Effector memory CD8-positive, alpha-beta T cell (primary cell): ENCODE results near the gene WDR7.

ENCODE experiments used
- ATAC-seq: fragments of 150-1000 bp; cut with Tn5 transposase; replicated peaks from 2 replicates; pipeline ENCODE4 v1.10.0; 2021; ENCODE audit warnings: mild to moderate bottlenecking, moderate library complexity
- DNase-seq, 3 experiments: peaks; one replicate each; pipeline ENCODE4 v3.0.0; 2021
- H3K27ac Mint-ChIP-seq, 2 donors: one replicate each; pipeline ENCODE4 v1.8.0; 2022; ENCODE audit warnings: mild to moderate bottlenecking in 2 of 2, mixed read lengths in 2 of 2, moderate library complexity in 2 of 2
- H3K27me3 Mint-ChIP-seq, 2 donors: one replicate each; pipeline ENCODE4 v1.8.0; 2022; ENCODE audit warnings: mixed read lengths in 2 of 2
- H3K36me3 Mint-ChIP-seq: one replicate; pipeline ENCODE4 v1.8.0; 2022; ENCODE audit warnings: mild to moderate bottlenecking, moderate library complexity, mixed read lengths; ENCODE audit not compliant: insufficient read depth
- H3K4me1 Mint-ChIP-seq, 2 donors: one replicate each; pipeline ENCODE4 v1.8.0; 2022; ENCODE audit warnings: low read depth in 2 of 2, mixed read lengths in 2 of 2
- H3K4me3 Mint-ChIP-seq, 2 donors: one replicate each; pipeline ENCODE4 v1.8.0; 2022; ENCODE audit warnings: mild to moderate bottlenecking in 2 of 2, mixed read lengths in 2 of 2, moderate library complexity in 2 of 2
- H3K9me3 Mint-ChIP-seq, 2 donors: one replicate each; pipeline ENCODE4 v1.8.0; 2022; ENCODE audit warnings: mixed read lengths in 2 of 2

WDR7 gene

DNA sequence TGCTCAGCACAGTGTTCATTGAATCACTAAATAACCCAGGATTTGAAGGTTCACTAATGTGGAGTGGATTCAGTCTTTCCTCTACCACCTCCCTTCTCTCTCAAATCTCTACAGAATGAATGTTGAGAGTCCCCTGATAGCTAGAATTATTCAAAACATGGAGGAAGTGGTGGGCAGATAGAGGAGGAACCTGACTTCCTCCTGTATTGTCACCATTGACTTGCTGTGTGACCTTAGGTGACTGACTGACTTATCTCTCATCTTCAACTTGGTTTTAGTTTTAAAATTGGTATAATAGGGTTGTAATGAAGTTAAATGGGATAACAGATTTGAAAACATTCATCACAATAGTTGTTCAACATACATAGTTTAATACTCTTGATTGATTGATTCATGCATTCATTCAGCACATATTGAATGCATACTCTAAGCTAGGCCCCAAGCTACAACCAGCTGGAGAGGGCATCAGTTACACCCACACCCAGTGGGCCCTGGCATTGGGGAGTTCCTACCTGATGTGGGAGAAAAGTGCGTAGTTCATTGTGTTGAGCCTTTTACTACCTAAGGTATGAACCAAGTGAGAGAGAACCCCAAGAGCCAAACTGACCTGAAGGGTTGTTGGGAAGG, 96.0 kb downstream of the WDR7 start:
- peak overlapping the region; percentile 44 to 75 for H3K27ac Mint-ChIP-seq
- peak; percentile 29 for ATAC-seq
- H3K36me3 Mint-ChIP-seq, result no peaks in the 10 kb centered on the region
- H3K4me3 Mint-ChIP-seq, result no peak overlapping the region
- no peak for DNase-seq
- H3K9me3 Mint-ChIP-seq, result no peaks in the 10 kb centered on the region
- H3K27me3 Mint-ChIP-seq, result no peaks in the 10 kb centered on the region
- peaks cover 10 to 15% of the 10 kb centered on the region in 2 donors for H3K4me1 Mint-ChIP-seq

DNA sequence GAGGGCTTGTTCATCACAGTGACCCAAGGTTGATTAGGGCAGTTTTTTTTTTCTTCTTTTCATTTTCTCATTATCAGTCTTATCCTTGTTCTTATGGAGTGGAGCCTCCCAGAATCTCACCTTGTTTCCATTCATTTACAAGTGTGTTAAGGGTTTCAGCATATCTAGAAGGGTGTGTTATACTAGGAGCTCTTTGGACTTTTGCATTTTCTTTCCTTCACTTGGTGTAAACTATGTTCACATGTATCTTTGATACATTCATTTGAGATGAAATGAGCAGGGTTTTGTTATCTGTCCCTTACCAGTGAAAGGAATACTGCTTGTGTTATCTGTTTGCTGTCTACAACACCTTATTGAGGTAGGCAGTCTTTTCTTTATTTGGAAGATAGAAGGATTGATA, 96.7 kb downstream of the WDR7 start:
- Mint-ChIP-seq H3K4me3 (no peak overlapping the region), H3K36me3 (no peaks in the 10 kb centered on the region), H3K27me3 (no peaks in the 10 kb centered on the region), H3K9me3 (no peaks in the 10 kb centered on the region), H3K27ac (peak overlapping the region in 1 of 2 donors; percentile 44), H3K4me1 (peaks cover 10 to 15% of the 10 kb centered on the region in 2 donors)
- ATAC-seq (no peak), DNase-seq (no peak)

DNA sequence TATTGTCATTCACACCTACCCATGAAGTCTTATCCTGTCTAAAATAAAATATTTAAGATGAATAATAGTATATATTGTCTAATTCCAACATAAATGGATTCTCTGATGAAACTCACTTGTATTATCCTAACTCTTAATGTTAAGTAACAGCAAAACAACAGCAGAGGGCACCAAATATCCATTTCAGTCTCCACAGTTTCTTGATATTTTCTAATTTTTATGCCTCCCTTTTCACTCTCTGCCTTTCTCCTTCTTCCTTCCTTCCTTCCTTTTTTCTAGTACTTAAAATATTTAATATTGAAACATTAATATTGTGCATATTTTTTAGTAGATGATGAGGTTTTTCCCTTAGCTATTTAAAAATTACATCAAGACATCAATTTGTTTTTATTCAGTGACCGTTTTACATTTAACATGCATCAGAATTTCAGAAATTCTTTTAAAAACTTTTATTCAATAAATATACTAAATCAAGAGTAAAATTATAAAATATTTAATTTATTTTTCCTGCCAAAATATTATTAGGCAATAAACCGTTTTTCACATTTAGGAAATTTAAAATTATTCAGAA, 97.6 kb downstream of the WDR7 start:
- Mint-ChIP-seq H3K27ac (no peak overlapping the region), H3K4me1 (peaks cover 10 to 15% of the 10 kb centered on the region in 2 donors), H3K27me3 (no peaks in the 10 kb centered on the region), H3K4me3 (no peak overlapping the region), H3K36me3 (no peaks in the 10 kb centered on the region), H3K9me3 (no peaks in the 10 kb centered on the region)
- no peak for ATAC-seq
- no peak for DNase-seq

DNA sequence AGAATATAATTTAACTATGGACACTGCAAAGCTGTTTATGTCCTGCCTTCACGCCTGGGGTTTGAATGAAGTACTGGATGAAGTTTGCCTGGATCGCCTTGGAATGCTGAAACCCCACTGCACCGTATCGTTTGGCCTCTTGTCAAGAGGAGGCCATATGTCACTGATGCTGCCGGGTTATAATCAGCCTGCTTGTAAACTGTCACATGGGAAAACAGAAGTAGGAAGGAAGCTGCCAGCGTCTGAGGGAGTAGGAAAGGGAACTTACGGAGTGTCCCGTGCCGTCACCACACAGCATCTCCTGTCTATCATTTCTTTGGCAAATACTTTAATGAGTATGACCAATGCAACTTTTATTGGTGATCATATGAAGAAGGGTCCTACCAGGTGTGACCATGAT, 105.8 kb downstream of the WDR7 start:
- Mint-ChIP-seq H3K4me1 (no peaks in the 10 kb centered on the region), H3K9me3 (no peaks in the 10 kb centered on the region), H3K27ac (no peak overlapping the region), H3K4me3 (no peak overlapping the region), H3K27me3 (no peaks in the 10 kb centered on the region), H3K36me3 (peaks cover 6% of the 10 kb centered on the region)
- DNase-seq, result no peak
- ATAC-seq, result no peak

DNA sequence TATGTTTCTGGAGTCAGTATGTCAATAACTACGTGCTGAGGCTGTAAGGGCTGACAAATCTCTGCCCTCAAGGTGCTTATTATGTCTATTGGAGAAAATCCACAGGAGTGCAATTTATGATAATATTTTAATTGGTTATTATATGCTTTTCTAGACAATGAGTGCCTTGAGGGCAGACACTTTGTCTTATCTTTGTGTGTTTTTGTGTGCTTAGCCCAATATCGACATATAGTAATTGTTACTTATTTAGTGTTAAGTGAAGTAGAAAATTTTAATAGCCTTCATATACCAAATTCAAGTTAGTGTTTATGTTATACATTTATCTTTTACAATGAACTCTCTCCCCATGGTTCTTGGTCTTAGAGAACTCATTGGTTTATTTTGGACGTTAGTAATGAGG, 118.9 kb downstream of the WDR7 start:
- H3K4me3 Mint-ChIP-seq, result no peak overlapping the region
- H3K9me3 Mint-ChIP-seq, result no peaks in the 10 kb centered on the region
- peaks cover 6% of the 10 kb centered on the region for H3K36me3 Mint-ChIP-seq
- no peaks in the 10 kb centered on the region for H3K27me3 Mint-ChIP-seq
- H3K27ac Mint-ChIP-seq, result no peak overlapping the region
- peaks cover 5% of the 10 kb centered on the region in 2 donors for H3K4me1 Mint-ChIP-seq
- ATAC-seq (no peak), DNase-seq (no peak)

DNA sequence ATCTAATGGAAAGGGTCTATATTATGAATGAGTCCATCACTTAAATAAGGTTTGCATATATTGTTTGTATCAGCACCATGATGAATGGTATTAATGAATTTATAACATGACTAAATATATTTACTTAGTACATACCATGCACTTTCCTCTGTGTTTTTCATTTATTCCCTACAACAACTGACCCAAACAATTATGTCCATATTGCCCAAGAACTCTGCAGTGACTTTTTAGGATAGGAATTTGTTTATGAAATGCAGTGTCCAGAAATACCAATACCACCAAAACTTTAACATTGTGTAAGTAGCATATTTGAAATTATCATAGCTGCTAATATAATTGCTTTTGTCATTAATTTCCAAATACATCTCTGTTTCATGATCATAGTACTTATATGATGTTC, 119.7 kb downstream of the WDR7 start:
- no peak for ATAC-seq
- Mint-ChIP-seq H3K9me3 (no peaks in the 10 kb centered on the region), H3K27ac (no peak overlapping the region), H3K27me3 (no peaks in the 10 kb centered on the region), H3K4me3 (no peak overlapping the region), H3K36me3 (peaks cover 4% of the 10 kb centered on the region), H3K4me1 (peaks cover 5% of the 10 kb centered on the region in 2 donors)
- DNase-seq, result no peak

DNA sequence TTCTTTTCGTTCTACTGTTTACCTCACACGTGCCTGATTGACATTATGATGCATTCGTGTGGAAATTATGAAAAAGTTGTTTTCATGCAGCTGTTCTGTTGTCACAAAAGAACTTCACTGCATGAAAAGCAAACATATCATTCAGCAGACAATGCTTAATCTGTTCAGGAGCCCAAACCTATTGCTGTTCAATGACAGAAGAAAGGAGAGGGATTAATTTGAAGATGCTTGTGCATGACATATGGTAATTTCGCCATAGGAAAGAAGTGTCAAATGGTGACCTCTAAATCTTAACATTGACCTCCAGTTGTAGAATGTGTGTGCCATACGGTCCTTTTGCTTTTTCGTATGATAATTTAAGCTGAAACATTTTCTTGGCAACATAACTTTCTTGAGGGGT, 124.5 kb downstream of the WDR7 start:
- Mint-ChIP-seq H3K4me1 (peaks cover 0 to 1% of the 10 kb centered on the region in 2 donors), H3K4me3 (no peak overlapping the region), H3K9me3 (no peaks in the 10 kb centered on the region), H3K27me3 (no peaks in the 10 kb centered on the region), H3K36me3 (peaks cover 12% of the 10 kb centered on the region), H3K27ac (no peak overlapping the region)
- ATAC-seq (no peak), DNase-seq (no peak)

DNA sequence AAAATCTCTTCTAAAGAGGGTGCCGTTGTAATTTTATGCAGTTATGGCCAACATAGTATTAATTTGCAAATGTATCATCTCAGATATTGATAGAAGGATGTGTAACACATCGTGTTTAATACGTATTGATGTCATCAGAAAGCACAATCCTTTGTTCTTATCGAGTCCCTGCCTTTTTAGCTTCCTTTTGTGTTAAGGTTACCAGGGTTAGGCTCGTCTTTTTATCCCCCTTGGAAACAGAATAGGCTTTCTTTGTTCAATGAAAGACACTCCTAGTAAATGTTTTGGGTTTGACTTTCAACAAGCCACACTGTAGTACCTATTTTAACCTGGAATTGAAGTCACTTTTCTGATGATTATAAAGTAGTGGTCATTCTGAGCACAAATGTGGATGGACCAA, 136.2 kb downstream of the WDR7 start:
- H3K27ac Mint-ChIP-seq, result no peak overlapping the region
- H3K9me3 Mint-ChIP-seq, result no peaks in the 10 kb centered on the region
- H3K36me3 Mint-ChIP-seq, result peaks cover 11% of the 10 kb centered on the region
- no peak overlapping the region for H3K4me3 Mint-ChIP-seq
- no peak for DNase-seq
- no peaks in the 10 kb centered on the region for H3K4me1 Mint-ChIP-seq
- no peaks in the 10 kb centered on the region for H3K27me3 Mint-ChIP-seq
- ATAC-seq, result no peak

DNA sequence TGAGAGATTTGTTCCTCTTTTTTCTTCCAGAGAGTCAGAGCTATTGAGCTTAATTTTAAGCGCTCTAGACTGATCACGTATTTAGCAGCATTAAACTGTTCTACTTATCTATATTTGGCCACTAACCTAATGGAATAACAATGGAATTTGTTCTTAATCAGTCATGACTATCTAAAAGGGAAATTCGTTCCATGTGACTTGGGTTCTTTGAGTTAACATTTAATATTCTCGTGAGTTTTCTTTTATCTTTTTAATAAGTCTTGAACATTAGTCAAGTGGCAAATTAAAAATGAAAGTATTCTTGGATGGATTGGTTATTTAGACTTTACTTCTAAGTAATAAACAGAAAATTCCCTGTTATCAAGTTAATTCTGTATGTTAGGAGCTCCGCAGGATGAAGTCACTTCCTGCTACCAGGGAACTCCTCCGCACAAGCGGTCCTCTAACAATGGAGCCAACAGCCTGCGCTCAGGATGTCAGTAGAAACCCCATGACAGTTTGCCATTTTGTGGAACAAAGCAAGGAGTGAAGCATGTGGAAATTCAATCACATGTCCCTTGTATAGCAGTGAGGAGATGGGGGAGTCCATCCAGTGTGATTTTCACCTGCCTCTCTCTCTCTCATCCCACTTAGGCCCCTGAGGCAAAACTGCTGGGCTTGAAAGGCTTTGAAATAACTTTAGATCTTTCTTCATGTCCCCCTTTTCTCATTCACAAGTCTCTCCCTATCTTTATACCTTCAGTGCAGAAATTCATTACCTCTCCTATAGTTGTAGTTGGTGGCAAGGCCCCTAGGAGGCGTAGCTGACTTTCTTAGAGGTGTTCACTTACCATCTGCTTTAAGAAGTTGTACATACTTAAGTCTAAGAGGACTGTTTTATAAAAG, 138.1 kb downstream of the WDR7 start:
- Mint-ChIP-seq H3K4me1 (no peaks in the 10 kb centered on the region), H3K36me3 (peaks cover 4% of the 10 kb centered on the region), H3K9me3 (no peaks in the 10 kb centered on the region), H3K4me3 (no peak overlapping the region), H3K27ac (no peak overlapping the region), H3K27me3 (no peaks in the 10 kb centered on the region)
- no peak for DNase-seq
- ATAC-seq, result no peak

DNA sequence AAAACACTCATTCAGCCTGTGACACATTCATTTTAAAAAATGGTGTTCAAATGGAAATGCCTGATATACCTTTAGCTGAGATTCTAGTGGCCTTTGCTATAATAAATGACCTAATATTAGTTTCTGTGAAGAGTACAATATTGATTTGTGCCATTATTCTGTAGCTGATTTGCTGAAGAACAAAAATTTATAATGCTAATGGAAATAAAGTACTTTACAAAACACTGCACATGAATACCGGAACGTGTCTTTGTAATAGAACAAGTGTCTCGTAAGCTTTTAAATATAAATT, 138.7 kb downstream of the WDR7 start:
- no peak overlapping the region for H3K27ac Mint-ChIP-seq
- DNase-seq (no peak), ATAC-seq (no peak)
- no peak overlapping the region for H3K4me3 Mint-ChIP-seq
- H3K4me1 Mint-ChIP-seq, result no peaks in the 10 kb centered on the region
- no peaks in the 10 kb centered on the region for H3K27me3 Mint-ChIP-seq
- H3K36me3 Mint-ChIP-seq, result peaks cover 7% of the 10 kb centered on the region
- no peaks in the 10 kb centered on the region for H3K9me3 Mint-ChIP-seq

DNA sequence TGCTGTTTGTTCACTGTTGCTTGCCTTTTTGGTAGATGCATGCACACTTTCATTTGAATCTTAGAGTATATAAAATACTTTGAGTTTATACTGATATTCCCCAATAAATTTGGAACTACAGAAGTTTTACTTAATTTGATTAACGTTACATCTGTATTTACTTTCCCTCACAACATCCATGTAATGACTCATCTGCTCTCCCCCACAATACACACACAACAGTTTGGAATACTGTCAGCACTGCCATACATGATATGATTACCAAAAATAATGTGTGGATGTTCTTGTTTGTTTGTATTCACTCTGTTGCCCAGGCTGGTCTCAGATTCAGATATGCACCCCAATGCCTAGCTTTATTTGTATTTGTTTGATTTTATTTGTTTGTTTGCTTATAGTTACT, 144.2 kb downstream of the WDR7 start:
- no peaks in the 10 kb centered on the region for H3K9me3 Mint-ChIP-seq
- DNase-seq, result no peak

DNA sequence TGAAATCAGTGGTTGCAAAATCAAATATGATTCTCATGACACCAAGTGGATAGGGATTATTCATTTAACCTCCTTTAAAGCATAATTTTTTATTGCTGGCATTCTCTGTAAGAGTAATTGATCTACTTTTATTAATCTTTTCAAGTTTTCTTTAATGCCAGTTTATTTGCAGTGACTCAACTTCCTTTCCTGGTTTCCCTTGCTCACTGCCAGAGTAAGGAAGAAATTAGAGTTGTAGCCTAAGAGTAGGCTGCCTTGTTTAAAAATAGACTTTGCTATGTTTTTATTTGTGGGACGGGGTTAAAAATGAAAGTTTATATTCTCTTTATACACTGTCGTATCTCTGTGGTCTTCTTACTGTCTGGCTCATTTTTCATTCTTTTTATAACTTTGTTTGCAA, 148.6 kb downstream of the WDR7 start:
- Mint-ChIP-seq H3K36me3 (peaks cover 8% of the 10 kb centered on the region), H3K27ac (no peak overlapping the region), H3K4me1 (peaks cover 0 to 2% of the 10 kb centered on the region in 2 donors), H3K4me3 (no peak overlapping the region), H3K27me3 (no peaks in the 10 kb centered on the region), H3K9me3 (no peaks in the 10 kb centered on the region)
- DNase-seq (no peak), ATAC-seq (no peak)

More for the DNA sequence above, 144.2 kb downstream of the WDR7 start:
- peaks cover 0 to 2% of the 10 kb centered on the region in 2 donors for H3K4me1 Mint-ChIP-seq
- H3K27ac Mint-ChIP-seq, result no peak overlapping the region
- peaks cover 4% of the 10 kb centered on the region for H3K36me3 Mint-ChIP-seq
- no peak for ATAC-seq
- no peaks in the 10 kb centered on the region for H3K27me3 Mint-ChIP-seq
- no peak overlapping the region for H3K4me3 Mint-ChIP-seq

DNA sequence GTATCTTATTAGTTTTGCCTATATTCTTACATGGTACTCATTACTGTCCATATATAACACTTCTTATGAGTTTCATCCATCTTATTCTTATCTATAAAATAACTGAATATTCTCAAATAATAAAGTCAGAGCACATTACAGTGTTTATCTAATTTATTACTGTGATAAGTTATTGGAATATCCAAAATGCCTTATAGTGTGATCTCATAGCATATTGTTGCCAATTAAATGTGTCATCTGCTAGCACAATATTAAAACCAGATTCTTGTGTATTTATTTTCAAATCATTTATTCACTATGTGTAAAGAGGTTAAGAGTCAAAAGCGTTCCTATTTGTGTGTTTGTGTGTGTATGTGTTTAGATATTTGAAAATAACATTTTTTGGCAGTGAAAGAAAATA, 151.9 kb downstream of the WDR7 start:
- ATAC-seq (no peak), DNase-seq (no peak)
- Mint-ChIP-seq H3K9me3 (no peaks in the 10 kb centered on the region), H3K4me1 (no peaks in the 10 kb centered on the region), H3K27me3 (no peaks in the 10 kb centered on the region), H3K36me3 (peaks cover 6% of the 10 kb centered on the region), H3K4me3 (no peak overlapping the region), H3K27ac (no peak overlapping the region)

DNA sequence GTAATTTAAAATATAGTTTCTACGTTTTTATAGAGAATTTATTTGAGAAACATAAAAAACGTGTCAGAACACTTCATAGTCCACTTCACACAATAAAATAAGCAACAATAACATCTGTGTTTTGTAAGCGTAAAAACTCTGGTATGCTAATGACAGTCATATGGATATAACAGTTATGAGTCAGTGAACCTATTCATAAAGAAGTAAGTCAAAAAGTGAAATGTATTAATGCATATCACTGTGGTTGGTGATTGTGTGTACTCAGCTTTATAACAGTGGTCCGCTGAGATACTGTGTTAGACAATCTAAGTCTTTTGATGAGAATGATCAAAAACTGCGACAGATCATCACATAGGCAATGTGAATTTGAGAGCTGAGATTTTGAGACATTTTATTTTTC, 153.2 kb downstream of the WDR7 start:
- Mint-ChIP-seq H3K27ac (no peak overlapping the region), H3K27me3 (no peaks in the 10 kb centered on the region), H3K9me3 (no peaks in the 10 kb centered on the region), H3K36me3 (peaks cover 6% of the 10 kb centered on the region), H3K4me1 (no peaks in the 10 kb centered on the region), H3K4me3 (no peak overlapping the region)
- DNase-seq (no peak), ATAC-seq (no peak)
